Liver (tissue), 9 donors: ENCODE measurements around the gene SMIM11. TPM values are rescaled to one million over a fixed set of nuclear protein-coding genes. Genes with fewer than 3 reads are reported as not detected.
A peak's percentile ranks its signal among the peaks of the same experiment; 100 is the strongest.

Experiments used
- DNase-seq: peaks from one replicate; pipeline ENCODE4 v3.0.0-alpha.2; 2017; ENCODE audit warnings: low spot score
- H3K27ac ChIP-seq, 2 donors: one replicate each; pipeline ENCODE4 v1.7.0; 2013; ENCODE audit warnings: inconsistent platforms in 2 of 2, low read length in 2 of 2, control low read depth in 1 of 2, low read depth in 1 of 2, mild to moderate bottlenecking in 1 of 2
- H3K27me3 ChIP-seq, 4 donors: one replicate each; pipeline versions ENCODE4 v1.6.1 to v1.7.0; 2013; ENCODE audit warnings: low read length in 3 of 4, inconsistent platforms in 1 of 4, mild to moderate bottlenecking in 1 of 4, moderate library complexity in 1 of 4; ENCODE audit not compliant: control insufficient read depth in 4 of 4, insufficient read depth in 4 of 4
- H3K36me3 ChIP-seq, 4 donors: one replicate each; pipeline versions ENCODE4 v1.6.1 to v1.7.0; 2013; ENCODE audit warnings: low read length in 3 of 4, mild to moderate bottlenecking in 3 of 4, low read depth in 1 of 4, moderate library complexity in 1 of 4; ENCODE audit not compliant: control insufficient read depth in 4 of 4, insufficient read depth in 3 of 4
- H3K4me1 ChIP-seq, 4 donors: one replicate each; pipeline versions ENCODE4 v1.6.1 to v1.7.0; 2013; ENCODE audit warnings: low read length in 3 of 4, mild to moderate bottlenecking in 3 of 4, moderate library complexity in 1 of 4; ENCODE audit not compliant: control insufficient read depth in 4 of 4, insufficient read depth in 4 of 4
- H3K4me3 ChIP-seq, 3 donors: one replicate each; pipeline versions ENCODE4 v1.6.1 to v1.7.0; 2013; ENCODE audit warnings: low read length in 3 of 3, control low read depth in 1 of 3, low read depth in 1 of 3, mild to moderate bottlenecking in 1 of 3
- H3K9ac ChIP-seq, 2 donors: one replicate each; pipeline ENCODE4 v1.7.0; 2013; ENCODE audit warnings: low read length in 2 of 2, mild to moderate bottlenecking in 2 of 2, moderate library complexity in 2 of 2, control low read depth in 1 of 2, low read depth in 1 of 2
- H3K9me3 ChIP-seq, 4 donors: one replicate each; pipeline versions ENCODE4 v1.6.1 to v1.7.0; 2013; ENCODE audit warnings: low read length in 3 of 4; ENCODE audit not compliant: control insufficient read depth in 4 of 4
- EGR1 ChIP-seq, 2 donors: IDR thresholded peaks; 2 replicates each; pipeline ENCODE4 v1.6.1; 2016 to 2018; ENCODE audit warnings: antibody characterized with exemption in 2 of 2, low read depth in 2 of 2
- FOXA1 ChIP-seq: IDR thresholded peaks from 2 replicates; pipeline ENCODE4 v1.6.1; 2016; ENCODE audit warnings: antibody characterized with exemption
- FOXA2 ChIP-seq: IDR thresholded peaks from 2 replicates; pipeline ENCODE4 v1.6.1; 2016; ENCODE audit warnings: antibody characterized with exemption
- GABPA ChIP-seq, 2 donors: IDR thresholded peaks in 1 of 2; conservative IDR thresholded peaks in 1 of 2; 2 replicates each; pipeline ENCODE4 v1.6.1; 2016; ENCODE audit warnings: antibody characterized with exemption in 2 of 2, mild to moderate bottlenecking in 1 of 2, moderate library complexity in 1 of 2
- HNF4A ChIP-seq, 2 donors: conservative IDR thresholded peaks; 2 replicates each; pipeline ENCODE4 v1.6.1; 2016; ENCODE audit warnings: antibody characterized with exemption in 2 of 2, mild to moderate bottlenecking in 2 of 2
- JUND ChIP-seq, 2 donors: IDR thresholded peaks; 2 replicates each; pipeline ENCODE4 v1.6.1; 2016; ENCODE audit warnings: antibody characterized with exemption in 2 of 2
- NR2F2 ChIP-seq: IDR thresholded peaks from 2 replicates; pipeline ENCODE4 v1.6.1; 2016; ENCODE audit warnings: antibody characterized with exemption
- RXRA ChIP-seq, 2 donors: IDR thresholded peaks; 2 replicates each; pipeline ENCODE4 v1.6.1; 2017 to 2018; ENCODE audit warnings: antibody characterized with exemption in 2 of 2, mild to moderate bottlenecking in 1 of 2
- SP1 ChIP-seq: IDR thresholded peaks from 2 replicates; pipeline ENCODE4 v1.6.1; 2018; ENCODE audit warnings: antibody characterized with exemption, mild to moderate bottlenecking
- TAF1 ChIP-seq: conservative IDR thresholded peaks from 2 replicates; pipeline ENCODE4 v1.6.1; 2016; ENCODE audit warnings: antibody characterized with exemption, mild to moderate bottlenecking
- YY1 ChIP-seq: IDR thresholded peaks from 2 replicates; pipeline ENCODE4 v1.6.1; 2016; ENCODE audit warnings: antibody characterized with exemption, mild to moderate bottlenecking
- WGBS: extraction: QIAGEN DNeasy Blood & Tissue Kit; methylation state at CpG from one replicate; pipeline ENCODE4 v1.1.7; 2013; 5-methylcytosine and 5-hydroxymethylcytosine counted together
- polyA plus RNA-seq, 2 donors: library from polyadenylated mRNA; stranded (reverse) in 1 of 2; unstranded in 1 of 2; fragments of 200-250 nt in 1 of 2; fragments of >200 nt in 1 of 2; fragmentation: Nextera tagmentation in 1 of 2; extraction: Ambion mirVana in 1 of 2; gene quantifications; one replicate each; pipeline versions ENCODE4 v1.2.1 to v1.2.3, GENCODE V29; 2013 to 2015
- total RNA-seq, 2 donors: library from RNA; depleted of rRNA; stranded (reverse); fragments of >200 nt; gene quantifications; one replicate each; pipeline ENCODE4 v1.2.3, GENCODE V29; 2014
- TF ChIP-seq, protein P1 (sequence below): IDR thresholded peaks from 2 replicates; pipeline ENCODE4 v1.6.1; 2016; ENCODE audit warnings: antibody characterized with exemption
- TF ChIP-seq, protein P2 (sequence below): IDR thresholded peaks from 2 replicates; pipeline ENCODE4 v1.6.1; 2016; ENCODE audit warnings: antibody characterized with exemption
- TF ChIP-seq, protein P3 (sequence below): IDR thresholded peaks from 2 replicates; pipeline ENCODE4 v1.6.1; 2016; ENCODE audit warnings: antibody characterized with exemption
- TF ChIP-seq, protein P4 (sequence below): fragments of 150-350 bp; IDR thresholded peaks from 2 replicates; pipeline ENCODE4 v1.5.1; 2017; ENCODE audit warnings: improper control_type of control experiment, low read depth, low read length; ENCODE audit not compliant: missing input control
- TF ChIP-seq, protein P5 (sequence below): IDR thresholded peaks from 2 replicates; pipeline ENCODE4 v1.6.1; 2016; ENCODE audit warnings: antibody characterized with exemption, mild to moderate bottlenecking
- donor health status: healthy.
- donor health status: healthy.
- donor health status: healthy.
- donor health status: healthy.
- donor health status: healthy.

Gene SMIM11
- total and polyA plus RNA-seq, 4 donors = 1.1 to 7.1 (median 5.6) TPM

DNA sequence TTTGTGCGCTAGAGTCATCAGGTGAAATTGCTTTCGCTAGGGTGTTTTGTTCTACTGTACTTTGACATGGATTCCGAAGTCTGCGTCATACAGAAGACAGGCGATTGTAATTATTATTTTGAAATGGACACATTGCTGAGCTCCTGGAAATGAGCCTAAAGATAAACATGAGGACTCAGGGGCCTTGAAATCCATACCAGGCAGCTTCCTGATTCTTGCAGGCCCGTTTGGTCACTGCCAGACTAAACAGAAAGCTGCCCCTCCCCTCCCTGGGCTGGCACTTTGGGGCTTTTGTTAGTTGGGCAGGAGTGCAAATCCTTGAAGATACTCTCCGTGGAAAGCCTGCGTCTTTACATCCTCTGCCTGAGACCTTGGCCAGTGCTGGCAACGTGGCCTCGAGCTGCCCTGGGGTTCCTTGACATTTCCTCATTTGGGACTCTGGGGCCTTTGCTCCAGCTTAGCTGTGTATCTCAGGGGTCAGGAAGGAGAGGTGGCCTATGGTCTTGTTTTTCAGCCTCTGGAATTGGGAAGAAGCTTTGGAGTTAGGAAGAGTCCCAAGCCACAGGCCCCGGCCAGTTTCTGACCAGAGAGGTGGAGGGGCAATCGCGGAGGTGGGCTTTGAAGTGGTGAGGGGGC lies 38.4 kb upstream of the SMIM11 start:
- 82% methylated on average over 13 of the region's 13 CpGs for WGBS
- H3K36me3 ChIP-seq = no peaks in the 10 kb centered on the region
- no peaks in the 10 kb centered on the region for H3K27me3 ChIP-seq
- no peaks in the 10 kb centered on the region for H3K4me1 ChIP-seq
- H3K4me3 ChIP-seq = no peak overlapping the region
- H3K9me3 ChIP-seq = no peaks in the 10 kb centered on the region
- no peak for DNase-seq
- no peak overlapping the region for H3K27ac ChIP-seq
- H3K9ac ChIP-seq = no peak overlapping the region
- peak; percentile 63 for TF ChIP-seq NR2F2
- no peak for TF ChIP-seq JUND (IDR thresholded peaks at IDR 0.05)
- TF ChIP-seq RXRA (IDR thresholded peaks at IDR 0.05) = peak; percentile 49 to 67
- TF ChIP-seq TAF1 = no peak

DNA sequence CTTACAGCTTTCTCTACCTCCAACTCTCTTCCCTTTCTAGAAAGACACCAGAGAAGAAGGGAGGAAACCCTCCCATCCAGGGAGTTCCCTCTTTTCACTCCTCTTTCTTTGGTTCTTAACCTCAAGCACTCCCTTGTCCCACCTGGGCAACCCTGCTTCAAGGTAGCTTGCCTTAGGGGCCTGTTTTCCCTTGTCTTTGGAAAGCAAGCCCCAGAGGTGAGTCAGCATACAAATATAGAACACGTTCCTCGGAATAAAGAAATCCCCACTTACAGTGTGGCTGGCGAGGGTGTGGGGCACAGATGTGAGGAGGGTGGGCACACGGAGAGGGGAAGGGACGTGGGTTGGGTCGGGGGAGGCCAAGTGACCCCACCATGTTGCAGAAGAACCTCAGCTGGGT lies 37.6 kb upstream of the SMIM11 start:
- Histone ChIP-seq H3K9ac (no peak overlapping the region), H3K9me3 (no peaks in the 10 kb centered on the region), H3K4me3 (no peak overlapping the region), H3K4me1 (no peaks in the 10 kb centered on the region), H3K27me3 (no peaks in the 10 kb centered on the region), H3K36me3 (no peaks in the 10 kb centered on the region), H3K27ac (no peak overlapping the region)
- DNase-seq = no peak
- WGBS = 66% methylated on average over 6 of the region's 6 CpGs
- TF ChIP-seq YY1 = no peak
- TF ChIP-seq, protein P1, sequence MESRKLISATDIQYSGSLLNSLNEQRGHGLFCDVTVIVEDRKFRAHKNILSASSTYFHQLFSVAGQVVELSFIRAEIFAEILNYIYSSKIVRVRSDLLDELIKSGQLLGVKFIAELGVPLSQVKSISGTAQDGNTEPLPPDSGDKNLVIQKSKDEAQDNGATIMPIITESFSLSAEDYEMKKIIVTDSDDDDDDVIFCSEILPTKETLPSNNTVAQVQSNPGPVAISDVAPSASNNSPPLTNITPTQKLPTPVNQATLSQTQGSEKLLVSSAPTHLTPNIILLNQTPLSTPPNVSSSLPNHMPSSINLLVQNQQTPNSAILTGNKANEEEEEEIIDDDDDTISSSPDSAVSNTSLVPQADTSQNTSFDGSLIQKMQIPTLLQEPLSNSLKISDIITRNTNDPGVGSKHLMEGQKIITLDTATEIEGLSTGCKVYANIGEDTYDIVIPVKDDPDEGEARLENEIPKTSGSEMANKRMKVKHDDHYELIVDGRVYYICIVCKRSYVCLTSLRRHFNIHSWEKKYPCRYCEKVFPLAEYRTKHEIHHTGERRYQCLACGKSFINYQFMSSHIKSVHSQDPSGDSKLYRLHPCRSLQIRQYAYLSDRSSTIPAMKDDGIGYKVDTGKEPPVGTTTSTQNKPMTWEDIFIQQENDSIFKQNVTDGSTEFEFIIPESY = no peak
- TF ChIP-seq TAF1 = no peak
- no peak for TF ChIP-seq NR2F2
- TF ChIP-seq FOXA2 = no peak
- TF ChIP-seq EGR1 (IDR thresholded peaks at IDR 0.05; ENCODE audit: low read depth in 2 of 2) = no peak
- TF ChIP-seq GABPA (IDR thresholded peaks at IDR 0.05 in 1 of 2, conservative IDR thresholded peaks at IDR 0.05 in 1 of 2) = no peak
- TF ChIP-seq, protein P2, sequence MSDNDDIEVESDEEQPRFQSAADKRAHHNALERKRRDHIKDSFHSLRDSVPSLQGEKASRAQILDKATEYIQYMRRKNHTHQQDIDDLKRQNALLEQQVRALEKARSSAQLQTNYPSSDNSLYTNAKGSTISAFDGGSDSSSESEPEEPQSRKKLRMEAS = no peak
- no peak for TF ChIP-seq HNF4A (conservative IDR thresholded peaks at IDR 0.05)
- TF ChIP-seq FOXA1 = no peak
- no peak for TF ChIP-seq RXRA (IDR thresholded peaks at IDR 0.05)
- TF ChIP-seq, protein P3, sequence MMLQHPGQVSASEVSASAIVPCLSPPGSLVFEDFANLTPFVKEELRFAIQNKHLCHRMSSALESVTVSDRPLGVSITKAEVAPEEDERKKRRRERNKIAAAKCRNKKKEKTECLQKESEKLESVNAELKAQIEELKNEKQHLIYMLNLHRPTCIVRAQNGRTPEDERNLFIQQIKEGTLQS = no peak
- TF ChIP-seq SP1 = no peak
- TF ChIP-seq, protein P4, sequence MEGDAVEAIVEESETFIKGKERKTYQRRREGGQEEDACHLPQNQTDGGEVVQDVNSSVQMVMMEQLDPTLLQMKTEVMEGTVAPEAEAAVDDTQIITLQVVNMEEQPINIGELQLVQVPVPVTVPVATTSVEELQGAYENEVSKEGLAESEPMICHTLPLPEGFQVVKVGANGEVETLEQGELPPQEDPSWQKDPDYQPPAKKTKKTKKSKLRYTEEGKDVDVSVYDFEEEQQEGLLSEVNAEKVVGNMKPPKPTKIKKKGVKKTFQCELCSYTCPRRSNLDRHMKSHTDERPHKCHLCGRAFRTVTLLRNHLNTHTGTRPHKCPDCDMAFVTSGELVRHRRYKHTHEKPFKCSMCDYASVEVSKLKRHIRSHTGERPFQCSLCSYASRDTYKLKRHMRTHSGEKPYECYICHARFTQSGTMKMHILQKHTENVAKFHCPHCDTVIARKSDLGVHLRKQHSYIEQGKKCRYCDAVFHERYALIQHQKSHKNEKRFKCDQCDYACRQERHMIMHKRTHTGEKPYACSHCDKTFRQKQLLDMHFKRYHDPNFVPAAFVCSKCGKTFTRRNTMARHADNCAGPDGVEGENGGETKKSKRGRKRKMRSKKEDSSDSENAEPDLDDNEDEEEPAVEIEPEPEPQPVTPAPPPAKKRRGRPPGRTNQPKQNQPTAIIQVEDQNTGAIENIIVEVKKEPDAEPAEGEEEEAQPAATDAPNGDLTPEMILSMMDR = no peak
- no peak for TF ChIP-seq JUND (IDR thresholded peaks at IDR 0.05)
- TF ChIP-seq, protein P5, sequence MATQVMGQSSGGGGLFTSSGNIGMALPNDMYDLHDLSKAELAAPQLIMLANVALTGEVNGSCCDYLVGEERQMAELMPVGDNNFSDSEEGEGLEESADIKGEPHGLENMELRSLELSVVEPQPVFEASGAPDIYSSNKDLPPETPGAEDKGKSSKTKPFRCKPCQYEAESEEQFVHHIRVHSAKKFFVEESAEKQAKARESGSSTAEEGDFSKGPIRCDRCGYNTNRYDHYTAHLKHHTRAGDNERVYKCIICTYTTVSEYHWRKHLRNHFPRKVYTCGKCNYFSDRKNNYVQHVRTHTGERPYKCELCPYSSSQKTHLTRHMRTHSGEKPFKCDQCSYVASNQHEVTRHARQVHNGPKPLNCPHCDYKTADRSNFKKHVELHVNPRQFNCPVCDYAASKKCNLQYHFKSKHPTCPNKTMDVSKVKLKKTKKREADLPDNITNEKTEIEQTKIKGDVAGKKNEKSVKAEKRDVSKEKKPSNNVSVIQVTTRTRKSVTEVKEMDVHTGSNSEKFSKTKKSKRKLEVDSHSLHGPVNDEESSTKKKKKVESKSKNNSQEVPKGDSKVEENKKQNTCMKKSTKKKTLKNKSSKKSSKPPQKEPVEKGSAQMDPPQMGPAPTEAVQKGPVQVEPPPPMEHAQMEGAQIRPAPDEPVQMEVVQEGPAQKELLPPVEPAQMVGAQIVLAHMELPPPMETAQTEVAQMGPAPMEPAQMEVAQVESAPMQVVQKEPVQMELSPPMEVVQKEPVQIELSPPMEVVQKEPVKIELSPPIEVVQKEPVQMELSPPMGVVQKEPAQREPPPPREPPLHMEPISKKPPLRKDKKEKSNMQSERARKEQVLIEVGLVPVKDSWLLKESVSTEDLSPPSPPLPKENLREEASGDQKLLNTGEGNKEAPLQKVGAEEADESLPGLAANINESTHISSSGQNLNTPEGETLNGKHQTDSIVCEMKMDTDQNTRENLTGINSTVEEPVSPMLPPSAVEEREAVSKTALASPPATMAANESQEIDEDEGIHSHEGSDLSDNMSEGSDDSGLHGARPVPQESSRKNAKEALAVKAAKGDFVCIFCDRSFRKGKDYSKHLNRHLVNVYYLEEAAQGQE = no peak
